H1 (cell line): ENCODE data around the gene SLC37A3. TPM values are rescaled to one million over a fixed set of nuclear protein-coding genes. Genes with fewer than 3 reads are reported as not detected.

Experiments used
- CTCF ChIA-PET: fragments of 300-600 bp; sonication (Branson Sonifier 250); formaldehyde crosslinking; loops from one replicate; lab custom pipeline; 2021; ENCODE audit not compliant: partially characterized antibody; lab: Charles Lee
- POLR2A ChIA-PET: fragments of 300-600 bp; sonication (Branson Sonifier 250); formaldehyde crosslinking; loops from one replicate; lab custom pipeline; 2021; ENCODE audit warnings: inconsistent platforms; ENCODE audit not compliant: partially characterized antibody; lab: Charles Lee
- DNase-seq, 2 experiments: peaks; one replicate each; pipeline versions ENCODE4 v3.0.0 to v3.0.0-alpha.2; 2010 to 2022; ENCODE audit warnings: low spot score in 2 of 2, low read depth in 1 of 2, mixed read lengths in 1 of 2
- FAIRE-seq: peaks from 2 replicates; lab custom pipeline; 2011; peaks lifted over from hg19 to GRCh38; lab: Jason Lieb, UNC
- H2AFZ ChIP-seq: 2 replicates; pipeline ENCODE4 v1.8.1; 2012; ENCODE audit warnings: low read length, inconsistent platforms
- H2AK5ac ChIP-seq: 2 replicates; pipeline ENCODE4 v1.6.1; 2013; ENCODE audit warnings: low read depth, low read length
- H2BK120ac ChIP-seq: replicated peaks from 2 replicates; pipeline ENCODE3; 2013; ENCODE audit warnings: low read depth, low read length, inconsistent platforms
- H2BK12ac ChIP-seq: 2 replicates; pipeline ENCODE4 v1.6.1; 2013; ENCODE audit warnings: low read depth, low read length
- H2BK15ac ChIP-seq: 2 replicates; pipeline ENCODE4 v1.6.1; 2013; ENCODE audit warnings: low read length
- H2BK20ac ChIP-seq: 2 replicates; pipeline ENCODE4 v1.6.1; 2013; ENCODE audit warnings: low read length
- H2BK5ac ChIP-seq: 2 replicates; pipeline ENCODE4 v1.6.1; 2013; ENCODE audit warnings: low read depth, low read length
- H3K14ac ChIP-seq: 2 replicates; pipeline ENCODE4 v1.6.1; 2013; ENCODE audit warnings: inconsistent platforms; ENCODE audit not compliant: insufficient read length
- H3K18ac ChIP-seq: 2 replicates; pipeline ENCODE4 v1.6.1; 2013; ENCODE audit warnings: low read length; ENCODE audit errors: extremely low read depth
- H3K23ac ChIP-seq: 2 replicates; pipeline ENCODE4 v1.6.1; 2013; ENCODE audit warnings: inconsistent platforms; ENCODE audit not compliant: insufficient read length
- H3K23me2 ChIP-seq: 2 replicates; pipeline ENCODE4 v1.6.1; 2013; ENCODE audit warnings: low read depth, low read length
- H3K27ac ChIP-seq: 2 replicates; pipeline ENCODE4 v1.6.1; 2011; ENCODE audit warnings: low read depth, low read length, inconsistent platforms
- H3K27me3 ChIP-seq, 4 experiments: replicated peaks in 1 of 4; 1 replicate in 1 of 4; 2 replicates in 3 of 4; pipeline versions ENCODE4 v1.6.1 to v1.8.1; 2011 to 2013; ENCODE audit warnings: low read length in 3 of 4, mild to moderate bottlenecking in 3 of 4, inconsistent platforms in 2 of 4, mixed read lengths in 2 of 4, moderate library complexity in 1 of 4; ENCODE audit not compliant: control insufficient read depth in 3 of 4, insufficient read depth in 3 of 4; ENCODE audit errors: extremely low read depth in 1 of 4
- H3K36me3 ChIP-seq, 4 experiments: 2 replicates each; pipeline versions ENCODE4 v1.6.1 to v1.8.1; 2011 to 2013; ENCODE audit warnings: mild to moderate bottlenecking in 4 of 4, low read length in 3 of 4, moderate library complexity in 2 of 4, control low read depth in 1 of 4, inconsistent platforms in 1 of 4; ENCODE audit not compliant: insufficient read depth in 4 of 4, control insufficient read depth in 2 of 4
- H3K4ac ChIP-seq: replicated peaks from 2 replicates; pipeline ENCODE3; 2013; ENCODE audit warnings: low read length, low read depth, mixed read lengths, inconsistent platforms; ENCODE audit not compliant: insufficient read length
- H3K4me1 ChIP-seq, 4 experiments: replicated peaks in 1 of 4; 1 replicate in 1 of 4; 2 replicates in 3 of 4; pipeline versions ENCODE4 v1.6.1 to v1.8.1; 2011 to 2013; ENCODE audit warnings: low read length in 3 of 4, inconsistent platforms in 2 of 4, mixed read lengths in 1 of 4; ENCODE audit not compliant: insufficient read depth in 4 of 4, control insufficient read depth in 3 of 4
- H3K4me2 ChIP-seq, 2 experiments: 2 replicates each; pipeline versions ENCODE4 v1.6.1 to v1.8.1; 2011 to 2013; ENCODE audit warnings: low read depth in 2 of 2, low read length in 2 of 2, control low read depth in 1 of 2, inconsistent platforms in 1 of 2, mild to moderate bottlenecking in 1 of 2; ENCODE audit not compliant: insufficient read depth in 1 of 2
- H3K4me3 ChIP-seq, 4 experiments: fragments of 200-600, 300-600 bp in 1 of 4; sonication (generic), shearing (Covaris generic), sonication (Bioruptor Twin) in 1 of 4; 2 replicates each; pipeline versions ENCODE4 v1.5.1 to v1.8.1; 2011 to 2016; ENCODE audit warnings: low read length in 4 of 4, low read depth in 3 of 4, control low read depth in 2 of 4, inconsistent platforms in 2 of 4, mild to moderate bottlenecking in 2 of 4, mixed read lengths in 1 of 4, moderate library complexity in 1 of 4; ENCODE audit not compliant: insufficient read depth in 2 of 4; ENCODE audit errors: extremely low read depth in 1 of 4
- H3K56ac ChIP-seq: replicated peaks from 2 replicates; pipeline ENCODE3; 2013; ENCODE audit warnings: low read depth, mild to moderate bottlenecking, mixed read lengths, low read length, inconsistent platforms; ENCODE audit not compliant: insufficient read length
- H3K79me1 ChIP-seq: 2 replicates; pipeline ENCODE4 v1.6.1; 2013; ENCODE audit warnings: low read depth, low read length, control low read depth
- H3K79me2 ChIP-seq, 2 experiments: 2 replicates each; pipeline versions ENCODE4 v1.6.1 to v1.8.1; 2012 to 2013; ENCODE audit warnings: low read length in 2 of 2, mild to moderate bottlenecking in 2 of 2, inconsistent platforms in 1 of 2; ENCODE audit not compliant: insufficient read depth in 2 of 2, control insufficient read depth in 1 of 2
- H3K9ac ChIP-seq, 4 experiments: replicated peaks in 1 of 4; 1 replicate in 1 of 4; 2 replicates in 3 of 4; pipeline versions ENCODE4 v1.6.1 to v1.8.1; 2011 to 2013; ENCODE audit warnings: low read depth in 3 of 4, low read length in 3 of 4, control low read depth in 2 of 4, mild to moderate bottlenecking in 2 of 4, moderate library complexity in 2 of 4, inconsistent platforms in 1 of 4; ENCODE audit errors: extremely low read depth in 1 of 4
- H3K9me3 ChIP-seq, 2 experiments: 2 replicates each; pipeline versions ENCODE4 v1.6.1 to v1.8.1; 2012 to 2013; ENCODE audit warnings: mild to moderate bottlenecking in 2 of 2, moderate library complexity in 2 of 2, control low read depth in 1 of 2, inconsistent platforms in 1 of 2, low read depth in 1 of 2, low read length in 1 of 2, mixed read lengths in 1 of 2; ENCODE audit not compliant: insufficient read depth in 2 of 2
- H4K20me1 ChIP-seq, 2 experiments: replicated peaks in 1 of 2; 2 replicates each; pipeline versions ENCODE3 to v1.8.1; 2011 to 2013; ENCODE audit warnings: inconsistent platforms in 2 of 2, low read length in 2 of 2, mild to moderate bottlenecking in 1 of 2; ENCODE audit not compliant: insufficient read depth in 2 of 2, control insufficient read depth in 1 of 2
- H4K5ac ChIP-seq: 2 replicates; pipeline ENCODE4 v1.6.1; 2013; ENCODE audit warnings: low read length, low read depth, mixed read lengths, inconsistent platforms; ENCODE audit not compliant: insufficient read length
- H4K8ac ChIP-seq: 2 replicates; pipeline ENCODE4 v1.8.0; 2013; ENCODE audit warnings: mild to moderate bottlenecking, moderate library complexity, low read length, inconsistent platforms; ENCODE audit not compliant: insufficient read depth; ENCODE audit errors: extremely low read depth
- H4K91ac ChIP-seq: replicated peaks from 2 replicates; pipeline ENCODE3; 2013; ENCODE audit warnings: low read length, mixed read lengths, inconsistent platforms; ENCODE audit not compliant: insufficient read length
- BRCA1 ChIP-seq: IDR thresholded peaks from 2 replicates; pipeline ENCODE4 v1.6.1; 2012; ENCODE audit warnings: low read depth, low read length, improper control_type of control experiment
- TCF12 ChIP-seq: IDR thresholded peaks from 2 replicates; pipeline ENCODE4 v1.6.1; 2011; ENCODE audit warnings: low read depth, mild to moderate bottlenecking, low read length
- WGBS, 2 experiments: shearing (Covaris generic) in 1 of 2; methylation state at CpG; one replicate each; pipeline versions ENCODE4 v1.1.6 to v1.1.7; 2013 to 2015; ENCODE audit warnings: low lambda C conversion rate in 2 of 2, mixed read lengths in 2 of 2, inconsistent platforms in 1 of 2, low coverage in 1 of 2, missing lambda C conversion rate in 1 of 2; ENCODE audit not compliant: insufficient replicate concordance in 2 of 2, insufficient coverage in 1 of 2, insufficient read length in 1 of 2; ENCODE audit errors: extremely low coverage in 1 of 2, missing lambda C conversion rate in 1 of 2; 5-methylcytosine and 5-hydroxymethylcytosine counted together
- polyA plus RNA-seq, 7 experiments: library from polyadenylated mRNA; depleted of rRNA in 3 of 7; stranded (reverse) in 5 of 7; unstranded in 2 of 7; fragments of >200 nt in 5 of 7; fragments of 200-250 nt in 2 of 7; gene quantifications; 1 replicate in 5 of 7; 2 replicates in 1 of 7; 4 replicates in 1 of 7; pipeline versions ENCODE4 v1.2.1 to v1.2.3, GENCODE V29; 2011 to 2013; ENCODE audit warnings: missing spikeins in 2 of 7, mixed read lengths in 2 of 7
- total RNA-seq: library from RNA; stranded (reverse); fragmentation: NEBNext Ultra II Directional; extraction: Animal tissue kit (Norgen Biotek cat#: 25700); gene quantifications from 2 replicates; pipeline ENCODE4 v1.2.1, GENCODE V29; 2021

The SLC37A3 gene
- total and polyA plus RNA-seq, 2 of the 8 experiments (the other 6 are each of a cell fraction or from before 2014, with no cell fraction given): 58.2 to 71.0 TPM

- Histone ChIP-seq H3K18ac (no peak overlapping the region), H3K4ac (no peak overlapping the region), H3K9me3 (no peaks in the 10 kb centered on the region), H4K8ac (no peak overlapping the region), H3K14ac (no peak overlapping the region), H3K27me3 (no peaks in the 10 kb centered on the region), H3K36me3 (peaks cover 0 to 3% (median 0%) of the 10 kb centered on the region in 4 experiments; a peak in 2 of 8 replicates), H2BK5ac (no peak overlapping the region), H3K27ac (no peak overlapping the region), H3K23me2 (0 out of 2 replicates have a peak, but pooled peaks cover 1% of the 10 kb centered on the region), H3K4me3 (no peak overlapping the region), H3K23ac (no peak overlapping the region), H2BK120ac (no peak overlapping the region), H4K91ac (no peak overlapping the region), H4K20me1 (no peaks in the 10 kb centered on the region), H2AFZ (no peak overlapping the region), H2BK20ac (no peak overlapping the region), H3K56ac (no peak overlapping the region), H4K5ac (no peak overlapping the region), H3K4me1 (no peaks in the 10 kb centered on the region), H2AK5ac (no peak overlapping the region), H3K4me2 (no peak overlapping the region), H2BK12ac (no peak overlapping the region), H3K79me2 (no peaks in the 10 kb centered on the region), H3K9ac (no peak overlapping the region), H3K79me1 (no peaks in the 10 kb centered on the region), H2BK15ac (no peak overlapping the region)
- no peak for TF ChIP-seq BRCA1
- no peak for TF ChIP-seq TCF12
- DNase-seq: no peak
- WGBS, 2 experiments: 98% methylated on average over 3 of the region's 3 CpGs; no CpG with 5 or more reads in 1 of the 2 experiments
- ChIA-PET CTCF (interaction anchor here (1.0 to 3.8 kb wide), 3 partner anchors 9 to 67 kb away, joined by 3 to 18 read pairs (median 5); no protein-coding TSS in a partner anchor), POLR2A (no interaction called here)
- FAIRE-seq: no peak
Observed at GRCh38 chr7:140423501-140423900, 25.2 kb upstream of the SLC37A3 start.
